Measurements from ENCODE around the gene AKR1C2.
"Not testable (repeated sequence)": the region's sequence is repeated elsewhere in the genome, so short reads cannot be mapped to it uniquely, and the experiment has no call there.

GRCh38 chr10:5032444-5032843 is 28.8 kb upstream of the AKR1C2 start:
- not testable (repeated sequence) for TF ChIP-seq POLR2AphosphoS5, POLR2A (IDR thresholded peaks at IDR 0.05)
